Astrocyte (in vitro differentiated cells and primary cell): ENCODE results near the gene FOXL3. TPM values are rescaled to one million over a fixed set of nuclear protein-coding genes. Genes with fewer than 3 reads are reported as not detected.

Experiments used
- DNase-seq: peaks from one replicate; pipeline ENCODE4 v3.0.0-alpha.2; 2010; ENCODE audit warnings: low read depth
- FAIRE-seq: peaks from 2 replicates; lab custom pipeline; 2011; peaks lifted over from hg19 to GRCh38; lab: Jason Lieb, UNC
- H2AFZ ChIP-seq: 2 replicates; pipeline ENCODE4 v1.6.0; 2012; ENCODE audit warnings: low read depth, low read length, inconsistent platforms
- H3K27ac ChIP-seq: 2 replicates; pipeline ENCODE4 v1.5.1; 2011; ENCODE audit warnings: low read depth, low read length, inconsistent platforms
- H3K27me3 ChIP-seq: 2 replicates; pipeline ENCODE4 v1.6.0; 2011; ENCODE audit warnings: low read length, inconsistent platforms; ENCODE audit not compliant: insufficient read depth
- H3K36me3 ChIP-seq: 2 replicates; pipeline ENCODE4 v1.5.1; 2011; ENCODE audit warnings: low read length, inconsistent platforms; ENCODE audit not compliant: insufficient read depth
- H3K4me1 ChIP-seq: 2 replicates; pipeline ENCODE4 v1.5.1; 2011; ENCODE audit warnings: low read length, inconsistent platforms; ENCODE audit not compliant: insufficient read depth
- H3K4me2 ChIP-seq: 2 replicates; pipeline ENCODE4 v1.6.0; 2012; ENCODE audit warnings: low read length, inconsistent platforms
- H3K4me3 ChIP-seq: 2 replicates; pipeline ENCODE4 v1.5.1; 2011; ENCODE audit warnings: low read depth, mild to moderate bottlenecking, low read length, inconsistent platforms; ENCODE audit not compliant: insufficient read depth
- H3K79me2 ChIP-seq: 2 replicates; pipeline ENCODE4 v1.6.0; 2012; ENCODE audit warnings: mild to moderate bottlenecking, low read length, inconsistent platforms; ENCODE audit not compliant: insufficient read depth
- H3K9ac ChIP-seq: 2 replicates; pipeline ENCODE4 v1.6.0; 2012; ENCODE audit warnings: mild to moderate bottlenecking, low read length, inconsistent platforms
- H3K9me3 ChIP-seq: 2 replicates; pipeline ENCODE4 v1.5.1; 2012; ENCODE audit warnings: low read depth, mild to moderate bottlenecking, low read length, inconsistent platforms; ENCODE audit not compliant: insufficient read depth
- H4K20me1 ChIP-seq: 2 replicates; pipeline ENCODE4 v1.6.0; 2012; ENCODE audit warnings: low read length, inconsistent platforms; ENCODE audit not compliant: insufficient read depth
- H3K27ac Mint-ChIP-seq: one replicate; pipeline ENCODE4 v1.8.0; 2021; ENCODE audit warnings: mild to moderate bottlenecking, mixed read lengths; ENCODE audit not compliant: unreplicated experiment
- H3K27me3 Mint-ChIP-seq: one replicate; pipeline ENCODE4 v1.8.0; 2021; ENCODE audit warnings: low read depth, mixed read lengths; ENCODE audit not compliant: unreplicated experiment
- H3K36me3 Mint-ChIP-seq: one replicate; pipeline ENCODE4 v1.8.0; 2021; ENCODE audit warnings: low read depth, mixed read lengths; ENCODE audit not compliant: unreplicated experiment
- H3K4me1 Mint-ChIP-seq: one replicate; pipeline ENCODE4 v1.8.0; 2021; ENCODE audit warnings: low read depth, mixed read lengths; ENCODE audit not compliant: unreplicated experiment
- H3K4me3 Mint-ChIP-seq: one replicate; pipeline ENCODE4 v1.8.0; 2021; ENCODE audit warnings: mild to moderate bottlenecking, moderate library complexity, mixed read lengths; ENCODE audit not compliant: unreplicated experiment
- H3K9me3 Mint-ChIP-seq: one replicate; pipeline ENCODE4 v1.8.0; 2021; ENCODE audit warnings: mild to moderate bottlenecking, mixed read lengths; ENCODE audit not compliant: unreplicated experiment
- EZH2 ChIP-seq: IDR thresholded peaks from 2 replicates; pipeline ENCODE4 v1.6.1; 2012; ENCODE audit warnings: mild to moderate bottlenecking, low read length, inconsistent platforms; ENCODE audit not compliant: insufficient read depth
- total RNA-seq: library from RNA; stranded (reverse); gene quantifications from 2 replicates; pipeline ENCODE4 v1.2.1, GENCODE V29; 2021
- TF ChIP-seq, protein P1 (sequence below): IDR thresholded peaks from 2 replicates; pipeline ENCODE4 v1.5.1; 2011; ENCODE audit warnings: low read depth, mild to moderate bottlenecking, inconsistent platforms, low read length, moderate library complexity; ENCODE audit not compliant: insufficient read depth

Gene FOXL3
- total RNA-seq, 1 donor from 2014 or later = not detected

DNA sequence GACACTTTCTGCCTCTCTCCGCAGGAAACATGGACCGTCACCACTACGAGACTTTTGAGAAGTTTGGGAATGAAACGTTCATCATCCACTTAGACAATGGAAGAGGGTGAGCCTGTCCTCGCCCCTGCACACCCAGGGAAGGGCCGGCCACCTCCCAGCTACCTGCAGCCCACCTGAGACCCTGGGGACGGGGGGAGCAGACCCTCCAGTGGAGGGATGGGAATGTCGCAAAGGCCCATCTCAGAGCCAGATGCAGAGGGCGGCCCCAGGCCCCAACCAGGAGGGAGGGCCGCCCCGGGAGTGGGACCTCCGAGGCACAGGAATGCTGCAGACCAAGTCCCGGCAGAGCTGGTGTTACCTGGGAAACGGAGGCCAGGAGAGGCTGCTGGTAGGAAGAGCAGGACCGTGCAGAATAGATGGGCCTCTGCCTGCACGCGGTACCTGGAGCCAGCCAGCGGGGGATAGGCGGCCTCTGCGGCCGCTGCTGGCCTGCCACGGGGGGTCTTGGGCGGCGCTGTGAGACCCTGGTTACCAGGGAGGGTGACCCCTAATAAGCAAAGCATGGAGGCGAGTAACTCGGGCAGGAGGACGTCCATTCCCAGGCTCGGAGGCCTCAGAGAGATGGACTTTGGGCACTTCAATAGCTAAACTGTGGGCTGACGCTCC is 32.9 kb upstream of the FOXL3 start:
- H3K4me3 ChIP-seq = no peak overlapping the region
- Mint-ChIP-seq H3K4me3 (no peak overlapping the region), H3K9me3 (peaks cover 12% of the 10 kb centered on the region), H3K27ac (no peak overlapping the region), H3K4me1 (no peaks in the 10 kb centered on the region), H3K36me3 (peaks cover 19% of the 10 kb centered on the region), H3K27me3 (no peaks in the 10 kb centered on the region)
- TF ChIP-seq EZH2 = no peak
- TF ChIP-seq, protein P1, sequence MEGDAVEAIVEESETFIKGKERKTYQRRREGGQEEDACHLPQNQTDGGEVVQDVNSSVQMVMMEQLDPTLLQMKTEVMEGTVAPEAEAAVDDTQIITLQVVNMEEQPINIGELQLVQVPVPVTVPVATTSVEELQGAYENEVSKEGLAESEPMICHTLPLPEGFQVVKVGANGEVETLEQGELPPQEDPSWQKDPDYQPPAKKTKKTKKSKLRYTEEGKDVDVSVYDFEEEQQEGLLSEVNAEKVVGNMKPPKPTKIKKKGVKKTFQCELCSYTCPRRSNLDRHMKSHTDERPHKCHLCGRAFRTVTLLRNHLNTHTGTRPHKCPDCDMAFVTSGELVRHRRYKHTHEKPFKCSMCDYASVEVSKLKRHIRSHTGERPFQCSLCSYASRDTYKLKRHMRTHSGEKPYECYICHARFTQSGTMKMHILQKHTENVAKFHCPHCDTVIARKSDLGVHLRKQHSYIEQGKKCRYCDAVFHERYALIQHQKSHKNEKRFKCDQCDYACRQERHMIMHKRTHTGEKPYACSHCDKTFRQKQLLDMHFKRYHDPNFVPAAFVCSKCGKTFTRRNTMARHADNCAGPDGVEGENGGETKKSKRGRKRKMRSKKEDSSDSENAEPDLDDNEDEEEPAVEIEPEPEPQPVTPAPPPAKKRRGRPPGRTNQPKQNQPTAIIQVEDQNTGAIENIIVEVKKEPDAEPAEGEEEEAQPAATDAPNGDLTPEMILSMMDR = no peak
- no peaks in the 10 kb centered on the region for H3K4me1 ChIP-seq
- H2AFZ ChIP-seq = no peak overlapping the region
- DNase-seq (no peak), FAIRE-seq (no peak)
- no peaks in the 10 kb centered on the region for H3K36me3 ChIP-seq
- H3K9ac ChIP-seq = no peak overlapping the region
- peaks cover 15% of the 10 kb centered on the region for H4K20me1 ChIP-seq
- H3K27me3 ChIP-seq = no peaks in the 10 kb centered on the region
- H3K4me2 ChIP-seq = no peak overlapping the region
- no peak overlapping the region for H3K27ac ChIP-seq
- no peaks in the 10 kb centered on the region for H3K79me2 ChIP-seq
- H3K9me3 ChIP-seq = peaks cover 6% of the 10 kb centered on the region

DNA sequence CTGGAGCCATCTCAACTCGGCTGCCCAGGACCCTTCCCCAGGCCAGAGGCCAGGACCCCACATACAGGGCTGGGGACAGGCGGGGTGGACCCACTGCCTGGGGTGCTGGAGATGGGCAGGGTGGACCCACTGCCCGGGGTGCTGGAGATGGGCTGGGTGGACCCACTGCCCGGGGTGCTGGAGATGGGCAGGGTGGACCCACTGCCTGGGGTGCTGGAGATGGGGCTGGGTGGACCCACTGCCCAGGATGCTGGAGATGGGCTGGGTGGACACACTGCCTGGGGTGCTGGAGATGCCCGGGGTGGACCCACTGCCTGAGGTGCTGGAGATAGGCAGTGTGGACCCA is 32.4 kb upstream of the FOXL3 start:
- Histone ChIP-seq H3K79me2 (no peaks in the 10 kb centered on the region), H3K36me3 (no peaks in the 10 kb centered on the region), H3K4me2 (no peak overlapping the region), H2AFZ (no peak overlapping the region), H3K9ac (no peak overlapping the region), H3K4me3 (no peak overlapping the region), H3K27me3 (no peaks in the 10 kb centered on the region), H3K27ac (no peak overlapping the region), H3K9me3 (peaks cover 11% of the 10 kb centered on the region), H4K20me1 (peaks cover 15% of the 10 kb centered on the region), H3K4me1 (no peaks in the 10 kb centered on the region)
- no peak overlapping the region for H3K4me3 Mint-ChIP-seq
- no peak for FAIRE-seq
- no peaks in the 10 kb centered on the region for H3K4me1 Mint-ChIP-seq
- DNase-seq = no peak
- H3K36me3 Mint-ChIP-seq = peaks cover 19% of the 10 kb centered on the region
- H3K9me3 Mint-ChIP-seq = peaks cover 17% of the 10 kb centered on the region
- TF ChIP-seq, protein P1 = no peak
- no peak for TF ChIP-seq EZH2
- H3K27ac Mint-ChIP-seq = no peak overlapping the region
- H3K27me3 Mint-ChIP-seq = no peaks in the 10 kb centered on the region

DNA sequence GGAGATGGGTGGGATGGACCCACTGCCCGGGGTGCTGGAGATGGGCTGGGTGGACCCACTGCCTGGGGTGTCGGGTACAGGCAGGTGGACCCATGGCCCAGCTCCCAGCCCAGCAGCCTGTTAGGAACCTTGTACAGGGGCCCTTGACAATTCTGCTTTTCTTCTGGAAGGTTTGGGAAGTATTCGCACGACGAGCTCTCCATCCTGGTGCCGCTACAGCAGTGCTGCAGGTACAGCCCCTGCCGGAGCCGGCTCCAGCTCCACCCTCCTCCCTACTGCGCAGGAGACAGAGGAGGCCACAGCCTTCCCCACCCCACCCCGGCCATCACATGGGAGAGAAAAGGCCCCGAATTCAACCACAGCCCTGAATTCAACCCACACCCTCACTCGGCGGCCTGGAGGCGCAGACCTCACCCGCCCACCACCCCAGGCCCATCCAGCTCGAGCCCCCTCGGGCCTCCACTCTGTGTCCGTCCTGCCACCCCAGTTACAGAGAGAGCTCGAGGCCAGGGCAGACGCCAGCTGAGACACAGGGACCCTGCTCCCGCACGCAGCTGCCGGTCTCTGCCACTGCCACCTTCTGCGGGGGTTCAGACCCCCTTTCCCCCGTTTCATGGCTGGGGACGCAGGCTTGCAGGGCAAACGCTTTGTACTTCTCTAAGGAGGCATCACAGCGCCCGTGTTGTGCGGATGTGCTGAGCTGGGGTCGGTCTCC is 31.3 kb upstream of the FOXL3 start:
- DNase-seq (no peak), FAIRE-seq (no peak)
- peaks cover 15% of the 10 kb centered on the region for H4K20me1 ChIP-seq
- Mint-ChIP-seq H3K27ac (no peak overlapping the region), H3K4me3 (no peak overlapping the region), H3K4me1 (no peaks in the 10 kb centered on the region), H3K27me3 (no peaks in the 10 kb centered on the region), H3K36me3 (peaks cover 17% of the 10 kb centered on the region), H3K9me3 (peaks cover 18% of the 10 kb centered on the region)
- H2AFZ ChIP-seq = no peak overlapping the region
- H3K27me3 ChIP-seq = no peaks in the 10 kb centered on the region
- no peak overlapping the region for H3K27ac ChIP-seq
- no peaks in the 10 kb centered on the region for H3K36me3 ChIP-seq
- no peak overlapping the region for H3K9ac ChIP-seq
- H3K4me2 ChIP-seq = no peak overlapping the region
- no peaks in the 10 kb centered on the region for H3K4me1 ChIP-seq
- no peak for TF ChIP-seq EZH2
- TF ChIP-seq, protein P1 = no peak
- peaks cover 12% of the 10 kb centered on the region for H3K9me3 ChIP-seq
- no peak overlapping the region for H3K4me3 ChIP-seq
- no peaks in the 10 kb centered on the region for H3K79me2 ChIP-seq
